Measurements from ENCODE around the gene SLC17A9.

Gene SLC17A9

GRCh38 chr20:62952373-62952967, at the start of gene SLC17A9:
Gene SLC17A9, plus strand, starts transcription at chr20:62952709. Its CDS starts 122 bp downstream, at chr20:62952831.
- DNase-seq (ENCODE audit: low read depth in 1 of 2, low spot score in 1 of 2), result no peak

DNA sequence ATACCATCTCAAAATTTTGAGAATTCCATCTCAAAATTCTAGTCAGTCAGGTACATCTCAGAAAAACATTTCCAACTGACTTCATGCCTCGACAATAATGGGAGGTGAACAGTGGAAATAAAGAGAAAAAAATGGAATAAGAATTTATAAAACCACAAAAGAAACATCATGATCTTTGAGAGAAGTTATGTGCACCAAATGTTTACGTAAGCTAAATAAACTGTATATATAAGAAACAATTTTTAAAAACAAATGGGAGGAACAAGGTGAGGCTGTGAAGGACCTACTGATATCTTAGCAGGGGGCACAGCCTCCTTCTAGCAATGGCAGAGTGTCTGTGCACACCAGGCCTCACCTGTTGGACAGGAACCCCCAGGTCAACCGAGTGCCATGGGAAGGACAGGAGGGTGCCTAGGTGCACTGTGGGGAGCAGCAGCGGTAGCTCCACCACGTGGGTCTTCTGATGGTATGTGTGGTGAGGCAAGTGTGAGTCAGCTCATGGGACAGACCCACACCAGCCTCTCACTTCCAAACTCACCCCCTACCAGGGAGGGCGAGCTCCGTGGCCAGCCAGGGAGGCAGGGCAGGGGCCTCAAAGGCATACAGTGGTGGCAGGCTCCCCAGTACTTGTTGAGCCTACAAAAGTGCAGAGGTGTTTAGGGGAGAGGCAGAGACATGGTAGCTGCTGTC, 49.4 kb upstream of the SLC17A9 start:
- no peak for DNase-seq (ENCODE audit: low read depth in 1 of 2, low spot score in 1 of 2)

GRCh38 chr20:62905536-62906117, 46.9 kb upstream of the SLC17A9 start:
- no peak for DNase-seq (ENCODE audit: low read depth in 1 of 2, low spot score in 1 of 2)

- no peak for DNase-seq (ENCODE audit: low read depth in 1 of 2, low spot score in 1 of 2)
These were observed 46.3 kb upstream of the SLC17A9 start for GRCh38 chr20:62906209-62906608.

GRCh38 chr20:62906647-62907375, 45.7 kb upstream of the SLC17A9 start:
- DNase-seq (ENCODE audit: low read depth in 1 of 2, low spot score in 1 of 2), result no peak

DNA sequence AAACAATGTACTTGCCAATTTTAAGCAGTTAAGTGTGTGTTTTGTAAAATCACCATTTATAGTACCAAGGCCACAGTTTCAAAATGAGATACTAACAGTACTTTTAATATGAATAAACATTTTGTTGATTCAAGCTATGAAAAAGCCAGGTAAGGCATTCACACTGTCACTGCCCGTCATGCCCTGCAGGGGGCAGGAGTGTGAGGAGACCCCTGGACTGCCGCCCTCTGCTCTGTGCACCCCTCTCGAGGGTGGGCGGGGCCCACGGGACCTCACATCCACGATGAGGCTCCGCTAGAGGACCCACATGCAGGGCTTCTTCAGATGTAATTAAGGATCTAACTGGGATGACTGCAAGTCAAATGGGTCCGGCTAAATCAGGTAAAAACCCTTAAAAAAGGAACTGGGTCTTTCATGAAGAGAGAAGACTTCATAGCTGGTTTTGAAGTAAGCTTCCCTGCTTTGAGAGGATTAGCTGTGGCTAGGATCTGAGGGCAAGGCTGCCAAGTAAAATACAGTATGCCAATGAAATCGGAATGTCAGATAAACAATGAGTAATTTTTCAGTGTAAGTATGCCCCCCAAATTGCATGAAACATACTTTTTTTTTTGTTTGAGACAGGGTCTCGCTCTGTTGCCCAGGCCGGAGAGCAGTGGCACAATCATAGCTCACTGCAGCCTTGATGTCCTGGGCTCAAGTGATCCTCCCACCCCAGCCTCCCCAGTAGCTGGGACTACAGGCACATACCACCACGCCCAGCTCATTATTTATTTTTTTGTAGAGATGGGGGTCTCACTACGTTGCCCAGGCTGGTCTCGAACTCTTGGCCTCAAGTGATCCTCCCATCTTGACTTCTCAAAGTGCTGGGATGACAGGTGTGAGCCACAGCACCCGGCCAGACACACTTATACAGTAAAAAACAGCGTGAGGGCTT, 44.9 kb upstream of the SLC17A9 start:
- DNase-seq (ENCODE audit: low read depth in 1 of 2, low spot score in 1 of 2), result no peak

- DNase-seq (ENCODE audit: low read depth in 1 of 2, low spot score in 1 of 2), result no peak
These were observed 43.3 kb upstream of the SLC17A9 start for GRCh38 chr20:62908971-62909791.

DNA sequence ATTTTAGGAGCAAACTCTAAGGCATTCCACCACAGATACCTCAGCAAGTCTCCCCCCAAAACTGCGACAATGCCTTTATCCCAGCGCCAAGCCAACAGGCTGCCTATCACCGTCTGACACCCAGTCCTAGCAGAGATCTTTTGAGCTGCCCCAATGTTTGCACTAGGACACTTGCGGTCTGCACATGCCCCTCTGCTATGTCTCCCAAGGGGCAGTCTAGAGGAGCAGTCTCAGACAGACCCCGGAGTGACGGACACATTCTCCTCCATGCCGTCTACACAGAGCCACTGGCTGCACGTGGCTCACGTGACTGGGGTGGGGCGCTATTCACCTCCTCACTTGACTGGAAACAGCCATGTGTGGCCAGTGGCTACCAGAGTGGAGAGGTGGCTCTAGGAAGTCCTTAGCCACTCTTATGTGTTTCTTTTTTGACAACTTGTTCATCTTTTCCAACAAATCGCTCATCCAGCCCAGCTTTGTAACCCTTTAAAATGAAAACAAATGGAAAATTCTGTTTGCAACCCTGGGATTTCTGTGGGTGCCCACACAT, 42.2 kb upstream of the SLC17A9 start:
- DNase-seq (ENCODE audit: low read depth in 1 of 2, low spot score in 1 of 2), result no peak

DNA sequence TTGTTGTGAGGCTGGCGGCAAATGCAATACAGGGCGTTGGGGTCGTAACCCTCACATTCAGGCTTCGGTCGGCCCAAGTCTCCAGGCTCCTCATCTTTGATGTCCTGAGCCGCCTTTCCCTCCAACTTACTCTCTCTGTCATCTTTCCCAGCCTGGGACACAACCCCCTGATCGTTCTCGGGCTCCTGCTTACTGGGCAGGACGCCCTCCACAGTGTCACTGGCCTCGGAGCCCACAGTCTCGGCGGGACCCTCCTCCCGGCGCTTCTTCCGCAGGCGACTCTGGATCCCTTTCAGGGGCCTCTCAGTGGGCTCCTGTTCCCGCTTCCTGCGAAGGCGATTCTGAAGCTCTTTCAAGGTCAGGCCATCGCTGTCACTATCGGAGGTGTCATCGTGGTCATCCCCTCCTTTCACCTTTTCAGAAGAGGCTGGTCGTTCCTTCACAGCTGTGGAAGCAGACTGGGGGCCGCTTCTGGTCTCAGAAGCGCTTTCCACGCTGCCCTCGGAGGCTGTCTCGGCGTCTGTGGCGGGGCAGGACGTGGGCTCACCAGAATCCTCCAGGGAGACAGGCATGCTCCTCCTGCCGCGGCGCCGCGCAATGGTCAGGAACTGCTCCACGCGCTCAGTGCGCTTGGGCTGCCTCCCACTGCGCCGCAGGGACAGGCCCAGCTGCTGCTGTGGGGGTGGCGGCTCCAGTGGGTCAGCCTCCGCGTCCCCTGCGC, 41.6 kb upstream of the SLC17A9 start:
- no peak for DNase-seq (ENCODE audit: low read depth in 1 of 2, low spot score in 1 of 2)

DNA sequence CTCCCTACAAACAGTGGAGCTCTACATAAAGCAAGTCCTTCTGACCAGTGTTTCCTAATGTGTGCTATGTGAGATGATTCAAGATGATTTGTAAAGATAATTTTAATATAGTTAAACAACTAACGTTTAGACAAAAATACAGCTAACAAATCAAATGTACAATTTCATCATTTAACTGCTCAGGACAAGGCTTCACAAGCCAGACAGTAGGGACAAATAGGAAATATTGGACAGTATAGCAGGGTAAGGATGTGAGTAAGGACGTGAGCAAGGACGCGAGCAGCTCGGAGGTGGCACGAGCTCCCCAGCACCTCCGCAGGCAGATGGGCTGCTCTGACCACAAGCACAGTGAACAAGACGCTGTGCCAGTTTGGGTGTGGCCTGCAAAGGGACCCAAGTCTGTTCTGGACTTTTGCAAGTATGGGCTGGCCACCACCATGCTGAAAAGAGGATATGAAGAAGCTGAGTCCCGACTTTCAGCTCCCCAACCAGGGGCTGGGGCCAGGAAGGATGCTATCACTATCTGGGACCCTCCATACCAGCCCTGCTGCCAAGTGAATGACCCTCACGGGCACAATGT, 40.7 kb upstream of the SLC17A9 start:
- no peak for DNase-seq (ENCODE audit: low read depth in 1 of 2, low spot score in 1 of 2)

GRCh38 chr20:62913043-62913630, 39.4 kb upstream of the SLC17A9 start:
- DNase-seq (ENCODE audit: low read depth in 1 of 2, low spot score in 1 of 2), result no peak

DNA sequence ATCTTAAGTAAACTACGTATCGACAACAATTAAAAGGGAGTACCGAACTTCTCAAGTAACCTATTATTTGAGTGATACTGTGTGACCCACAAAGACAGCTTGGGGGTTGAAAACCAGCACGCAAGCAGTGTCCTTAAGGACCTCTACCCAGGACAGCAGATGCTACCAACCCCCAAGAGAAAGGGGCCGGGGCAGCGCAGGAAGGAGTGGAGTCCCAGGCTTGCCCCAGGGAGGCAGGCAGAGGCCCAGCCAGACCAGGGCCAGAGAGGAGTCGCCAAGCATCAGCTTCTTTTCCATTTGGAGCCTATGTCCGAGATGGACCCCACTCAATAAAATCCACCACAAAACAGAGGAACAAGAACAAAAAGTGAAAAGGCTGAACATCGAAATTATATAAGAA, 38.1 kb upstream of the SLC17A9 start:
- no peak for DNase-seq (ENCODE audit: low read depth in 1 of 2, low spot score in 1 of 2)

GRCh38 chr20:62914970-62915457, 37.5 kb upstream of the SLC17A9 start:
- DNase-seq (ENCODE audit: low read depth in 1 of 2, low spot score in 1 of 2), result no peak

DNA sequence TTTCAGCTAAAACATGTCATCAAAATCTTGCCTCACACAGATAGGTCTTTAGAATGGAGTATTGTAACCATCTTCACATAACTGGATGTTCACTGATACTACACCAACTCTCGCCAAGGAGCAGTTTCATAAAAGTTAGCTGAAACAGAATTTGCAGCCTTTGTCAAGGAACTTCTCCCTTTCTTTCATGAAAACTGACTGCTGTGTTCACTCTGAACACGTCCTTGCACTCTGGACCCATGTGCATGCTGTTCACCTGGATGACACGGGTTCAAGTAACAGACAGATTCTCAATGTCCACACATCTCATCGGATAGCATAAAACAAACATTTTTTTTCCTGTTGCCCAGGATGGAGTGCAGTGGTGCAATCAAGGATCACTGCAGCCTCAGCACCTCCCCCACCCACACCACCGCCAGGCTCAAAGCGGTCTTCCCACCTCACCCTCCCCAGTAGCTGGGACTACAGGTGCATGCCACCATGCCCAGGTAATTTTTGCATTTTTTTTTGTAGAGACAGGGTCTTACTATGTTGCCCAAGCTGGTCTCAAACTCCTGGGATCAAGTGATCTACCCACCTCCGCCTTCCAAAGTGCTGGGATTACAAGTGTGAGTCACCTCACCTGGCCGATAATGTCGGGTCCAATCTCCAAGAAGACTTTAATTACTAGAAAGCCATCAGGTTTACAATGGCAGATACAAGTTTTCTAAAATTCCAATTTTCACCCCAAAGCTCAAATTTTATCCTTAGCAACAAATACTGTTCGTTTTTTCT, 35.6 kb upstream of the SLC17A9 start:
- DNase-seq (ENCODE audit: low read depth in 1 of 2, low spot score in 1 of 2), result no peak

GRCh38 chr20:62917720-62918119, 34.8 kb upstream of the SLC17A9 start:
- DNase-seq (ENCODE audit: low read depth in 1 of 2, low spot score in 1 of 2), result no peak

DNA sequence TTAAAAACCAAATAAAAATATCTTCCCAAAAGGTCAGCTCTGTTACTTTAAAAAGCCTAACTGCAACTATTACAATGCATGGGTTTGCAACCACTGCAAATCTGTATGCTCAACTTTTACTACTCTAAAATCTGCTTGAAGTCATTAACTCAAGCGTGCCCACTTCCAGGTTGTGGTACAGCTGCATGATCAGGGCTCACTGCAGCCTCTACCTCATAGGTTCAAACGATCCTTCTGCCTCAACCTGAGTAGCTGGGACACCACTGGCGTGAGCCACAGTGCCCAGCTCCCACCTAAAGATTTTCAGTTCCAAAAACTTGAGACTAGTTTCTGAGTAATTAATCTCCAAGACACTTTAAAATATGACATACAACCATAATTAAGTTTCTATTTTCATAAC, 34.4 kb upstream of the SLC17A9 start:
- DNase-seq (ENCODE audit: low read depth in 1 of 2, low spot score in 1 of 2), result no peak

GRCh38 chr20:62918831-62919230, 33.7 kb upstream of the SLC17A9 start:
- no peak for DNase-seq (ENCODE audit: low read depth in 1 of 2, low spot score in 1 of 2)
